Osteocyte (in vitro differentiated cells): ENCODE measurements around the gene GPC1. TPM values are rescaled to one million over a fixed set of nuclear protein-coding genes. Genes with fewer than 3 reads are reported as not detected.
A peak's percentile ranks its signal among the peaks of the same experiment; 100 is the strongest.

Experiments
- DNase-seq: peaks from one replicate; pipeline ENCODE4 v3.0.0; 2021; ENCODE audit warnings: mixed read lengths; ENCODE audit not compliant: unreplicated experiment; ENCODE audit errors: extremely low spot score
- H3K27ac Mint-ChIP-seq: one replicate; pipeline ENCODE4 v1.8.0; 2021; ENCODE audit warnings: mild to moderate bottlenecking, mixed read lengths; ENCODE audit not compliant: unreplicated experiment
- H3K27me3 Mint-ChIP-seq: one replicate; pipeline ENCODE4 v1.8.0; 2021; ENCODE audit warnings: mixed read lengths; ENCODE audit not compliant: unreplicated experiment
- H3K36me3 Mint-ChIP-seq: one replicate; pipeline ENCODE4 v1.8.0; 2021; ENCODE audit warnings: mixed read lengths; ENCODE audit not compliant: unreplicated experiment
- H3K4me1 Mint-ChIP-seq: one replicate; pipeline ENCODE4 v1.8.0; 2021; ENCODE audit warnings: mixed read lengths; ENCODE audit not compliant: unreplicated experiment
- H3K4me3 Mint-ChIP-seq: one replicate; pipeline ENCODE4 v1.8.0; 2021; ENCODE audit warnings: mild to moderate bottlenecking, moderate library complexity, mixed read lengths; ENCODE audit not compliant: unreplicated experiment
- H3K9me3 Mint-ChIP-seq: one replicate; pipeline ENCODE4 v1.8.0; 2021; ENCODE audit warnings: mixed read lengths; ENCODE audit not compliant: unreplicated experiment
- CTCF ChIP-seq: fragments of 200-600 bp; sonication (generic); IDR thresholded peaks from 2 replicates; pipeline ENCODE4 v1.5.0; 2021; ENCODE audit warnings: antibody characterized with exemption, mild to moderate bottlenecking, moderate library complexity
- total RNA-seq: library from RNA; stranded (reverse); gene quantifications from 2 replicates; pipeline ENCODE4 v1.2.1, GENCODE V29; 2021

The GPC1 gene
- total RNA-seq, 1 donor from 2014 or later = 148 TPM

- Mint-ChIP-seq H3K27ac (peak overlapping the region; percentile 65), H3K4me1 (peaks cover 61% of the 10 kb centered on the region), H3K4me3 (peak overlapping the region; percentile 67), H3K27me3 (no peaks in the 10 kb centered on the region), H3K9me3 (no peaks in the 10 kb centered on the region), H3K36me3 (no peaks in the 10 kb centered on the region)
- TF ChIP-seq CTCF = no peak
- no peak for DNase-seq
Measured at GRCh38 chr2:240451791-240452461, 16.5 kb downstream of the GPC1 start.

GRCh38 chr2:240452462-240453256 lies 17.2 kb downstream of the GPC1 start:
- peaks cover 62% of the 10 kb centered on the region for H3K4me1 Mint-ChIP-seq
- no peak for TF ChIP-seq CTCF
- H3K27ac Mint-ChIP-seq = no peak overlapping the region
- no peak for DNase-seq
- no peaks in the 10 kb centered on the region for H3K36me3 Mint-ChIP-seq
- H3K4me3 Mint-ChIP-seq = peak overlapping the region; percentile 67
- no peaks in the 10 kb centered on the region for H3K9me3 Mint-ChIP-seq
- no peaks in the 10 kb centered on the region for H3K27me3 Mint-ChIP-seq

DNA sequence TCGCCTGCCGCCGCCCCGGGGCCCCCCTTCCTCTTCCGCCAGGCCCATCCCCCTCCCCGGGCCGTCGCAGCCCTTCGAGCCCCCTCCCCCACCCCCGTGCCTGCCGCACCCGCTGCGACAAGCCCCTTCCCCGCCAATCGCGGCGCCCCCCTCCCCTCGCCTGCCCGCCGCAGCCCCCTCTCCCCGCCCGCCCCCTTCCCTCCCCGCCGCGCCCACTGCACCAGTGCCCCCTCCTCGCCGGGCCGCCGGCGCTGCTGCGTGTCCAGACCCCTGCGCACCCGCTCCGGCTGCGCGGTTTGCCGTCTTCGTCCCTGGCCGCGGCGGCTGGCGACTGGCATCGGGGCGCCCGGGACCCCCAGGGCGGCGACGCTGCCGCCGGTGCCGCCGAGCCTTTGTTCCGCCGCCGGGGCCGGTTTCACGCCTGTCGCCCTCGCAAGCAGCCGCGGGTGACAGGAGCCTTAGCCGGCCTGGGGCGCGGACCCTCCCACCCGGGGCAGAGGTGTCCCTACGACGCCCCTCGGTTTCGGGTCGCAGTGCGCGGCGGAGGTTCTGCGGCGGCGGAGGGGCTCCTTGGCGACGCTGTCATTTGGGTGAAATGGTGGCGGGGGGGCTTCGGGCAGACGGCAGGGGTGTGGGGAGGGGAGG lies 18.1 kb downstream of the GPC1 start:
- H3K27me3 Mint-ChIP-seq = no peaks in the 10 kb centered on the region
- H3K4me1 Mint-ChIP-seq = peaks cover 60% of the 10 kb centered on the region
- no peak for TF ChIP-seq CTCF
- DNase-seq = no peak
- no peak overlapping the region for H3K27ac Mint-ChIP-seq
- peak overlapping the region; percentile 77 for H3K4me3 Mint-ChIP-seq
- no peaks in the 10 kb centered on the region for H3K9me3 Mint-ChIP-seq
- no peaks in the 10 kb centered on the region for H3K36me3 Mint-ChIP-seq

DNA sequence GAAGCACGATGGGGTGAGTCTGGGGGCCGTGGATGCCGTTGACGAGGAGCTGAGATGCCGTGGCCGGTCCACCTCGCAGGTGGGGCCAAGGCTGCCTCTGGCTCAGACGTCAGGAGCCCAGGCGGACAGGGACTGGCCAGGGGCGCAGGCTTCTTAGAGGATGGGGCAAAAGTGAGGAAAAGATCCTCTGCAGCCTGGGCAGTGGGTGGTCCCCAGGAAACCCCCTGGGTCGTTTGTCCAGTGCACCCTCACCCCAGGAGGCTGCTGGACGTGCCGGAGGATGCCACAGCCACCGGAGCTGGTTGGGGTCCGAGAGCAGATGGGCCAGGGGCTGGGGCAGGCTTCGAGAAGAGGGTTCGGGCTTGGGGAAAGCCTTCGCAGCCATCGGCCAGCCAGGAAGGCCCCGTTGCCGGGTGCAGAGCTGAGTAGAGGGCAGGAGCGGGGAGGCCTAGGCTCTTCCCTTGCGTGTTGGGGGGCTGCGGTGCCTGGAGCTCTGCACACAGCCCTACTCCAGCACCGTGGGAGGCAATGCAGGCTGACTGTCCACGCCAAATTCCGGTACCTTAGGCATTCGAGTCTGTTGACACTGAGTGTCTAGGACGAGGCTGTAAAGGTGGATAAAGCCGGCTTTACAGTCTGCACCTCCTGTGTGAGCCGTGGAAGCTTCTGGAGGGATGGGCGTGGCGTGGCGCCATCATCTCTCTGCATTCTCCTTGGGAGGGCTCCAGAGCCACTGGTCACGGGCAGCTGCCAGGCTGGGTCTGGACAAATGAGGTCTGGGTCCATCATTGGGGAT lies 18.8 kb downstream of the GPC1 start:
- no peaks in the 10 kb centered on the region for H3K36me3 Mint-ChIP-seq
- H3K27me3 Mint-ChIP-seq = no peaks in the 10 kb centered on the region
- TF ChIP-seq CTCF = no peak
- no peak for DNase-seq
- no peaks in the 10 kb centered on the region for H3K9me3 Mint-ChIP-seq
- H3K4me3 Mint-ChIP-seq = peak overlapping the region; percentile 77
- H3K27ac Mint-ChIP-seq = no peak overlapping the region
- peaks cover 59% of the 10 kb centered on the region for H3K4me1 Mint-ChIP-seq
